Heart right ventricle (tissue), 16 donors: ENCODE results near the gene NMUR1. TPM values are rescaled to one million over a fixed set of nuclear protein-coding genes. Genes with fewer than 3 reads are reported as not detected.
"Not testable (repeated sequence)": the region's sequence is repeated elsewhere in the genome, so short reads cannot be mapped to it uniquely, and the experiment has no call there.

Experiments used
- ATAC-seq, 8 donors: fragments of 200-7000 bp; cut with Tn5 transposase; one replicate each; pipeline ENCODE4 v1.9.1; 2020; ENCODE audit warnings: mild to moderate bottlenecking in 8 of 8, moderate library complexity in 8 of 8, moderate number of reproducible peaks in 1 of 8
- DNase-seq, 2 donors: peaks; one replicate each; pipeline ENCODE4 v3.0.0-alpha.2; 2020
- H3K27ac ChIP-seq, 10 donors: fragments of 200-600 bp; sonication (generic) in 2 of 10; one replicate each; pipeline versions ENCODE4 v1.5.0 to v1.8.0; 2020 to 2022; ENCODE audit warnings: mild to moderate bottlenecking in 3 of 10
- H3K27me3 ChIP-seq, 7 donors: fragments of 200-600 bp; one replicate each; pipeline ENCODE4 v1.8.0; 2021 to 2022; ENCODE audit warnings: mild to moderate bottlenecking in 2 of 7
- H3K36me3 ChIP-seq, 9 donors: fragments of 200-600 bp; sonication (generic) in 1 of 9; one replicate each; pipeline versions ENCODE4 v1.5.0 to v1.8.0; 2020 to 2022; ENCODE audit warnings: mild to moderate bottlenecking in 2 of 9
- H3K4me1 ChIP-seq, 9 donors: fragments of 200-600 bp; sonication (generic) in 1 of 9; one replicate each; pipeline versions ENCODE4 v1.5.0 to v1.8.0; 2020 to 2022; ENCODE audit warnings: mild to moderate bottlenecking in 4 of 9
- H3K4me3 ChIP-seq, 10 donors: fragments of 200-600 bp; sonication (generic) in 2 of 10; one replicate each; pipeline versions ENCODE4 v1.5.0 to v1.8.0; 2020 to 2022; ENCODE audit warnings: mild to moderate bottlenecking in 7 of 10, moderate library complexity in 2 of 10
- H3K9me3 ChIP-seq, 11 donors: fragments of 200-600 bp in 10 of 11; sonication (generic) in 2 of 11; one replicate each; pipeline versions ENCODE4 v1.5.0 to v1.8.0; 2013 to 2022; ENCODE audit warnings: mild to moderate bottlenecking in 2 of 11, control low read depth in 1 of 11, moderate library complexity in 1 of 11
- WGBS, 2 donors: extraction: QIAGEN DNeasy Blood & Tissue Kit; methylation state at CpG; one replicate each; pipeline ENCODE4 v1.1.7; 2013; ENCODE audit warnings: inconsistent platforms in 1 of 2; 5-methylcytosine and 5-hydroxymethylcytosine counted together
- intact Hi-C, 10 donors: fragments of 100-400 bp; cut with DNase I; formaldehyde crosslinking; loops; one replicate each; pipeline versions ENCODE4 v1.11.1 to v1.14.2; 2022
- long read RNA-seq, 3 donors: library from polyadenylated mRNA; unstranded; transcript quantifications; one replicate each; pipeline ENCODE4 v2.0.0, GENCODE V29; 2020 to 2021
- polyA plus RNA-seq, 2 donors: library from polyadenylated mRNA; stranded (reverse); fragments of 200-250 nt; gene quantifications; one replicate each; pipeline ENCODE4 v1.2.3, GENCODE V29; 2013
- total RNA-seq, 10 donors: library from RNA; stranded (reverse); fragmentation: NEBNext Ultra II Directional in 3 of 10; extraction: Animal tissue kit (Norgen Biotek cat#: 25700) in 3 of 10; gene quantifications; one replicate each; pipeline versions ENCODE4 v1.2.1 to v1.2.4, GENCODE V29; 2021 to 2023
- TF ChIP-seq, protein P1 (sequence below), 9 donors: fragments of 200-600 bp; sonication (generic) in 2 of 9; IDR thresholded peaks; one replicate each; pipeline versions ENCODE4 v1.5.0 to v1.8.0; 2021 to 2022; ENCODE audit warnings: antibody characterized with exemption in 9 of 9, mild to moderate bottlenecking in 5 of 9, moderate library complexity in 1 of 9
- donor health status: Arrhythmogenic right ventricular cardiomyopathy.
- donor health status: ischemic (EF 13 %, LVEDD 7.1; RV severe dilation, severe dysfunction).
- donor health status: healthy with polysubstance abuse.
- donor health status: DM: no; HTN: yes; CAD: no.
- donor health status: DM: no; HTN: no; CAD: no.
- donor health status: ischemic (EF 25% LVEDD 6.9; RV normal size, moderate dysfunction).
- donor health status: ischemic (EF 25% LVEDD 5.7; RV mildly dilated, moderate dysfunction).
- donor health status: healthy.
- donor health status: DM: yes; HTN: yes; CAD: no.
- donor health status: Ischemic cardiomyopathy.
- donor health status: ischemic (EF 35%, LVEDD 5.7; RV mildly dilated, moderate dysfunction).
- donor health status: nonischemic (EF 11% LVEDD 7.7; RV severe dilation, severe dysfunction).
- donor health status: DM: yes; HTN: yes; CAD: no.
- donor health status: PGD.
- donor health status: ischemic (EF 29% LVEDD 5.4; RV normal size, mild dysfunction).
- donor health status: nonischemic (EF 23%, LVEDD 6.1; RV moderate dilation, normal function).

Gene NMUR1, protein sequence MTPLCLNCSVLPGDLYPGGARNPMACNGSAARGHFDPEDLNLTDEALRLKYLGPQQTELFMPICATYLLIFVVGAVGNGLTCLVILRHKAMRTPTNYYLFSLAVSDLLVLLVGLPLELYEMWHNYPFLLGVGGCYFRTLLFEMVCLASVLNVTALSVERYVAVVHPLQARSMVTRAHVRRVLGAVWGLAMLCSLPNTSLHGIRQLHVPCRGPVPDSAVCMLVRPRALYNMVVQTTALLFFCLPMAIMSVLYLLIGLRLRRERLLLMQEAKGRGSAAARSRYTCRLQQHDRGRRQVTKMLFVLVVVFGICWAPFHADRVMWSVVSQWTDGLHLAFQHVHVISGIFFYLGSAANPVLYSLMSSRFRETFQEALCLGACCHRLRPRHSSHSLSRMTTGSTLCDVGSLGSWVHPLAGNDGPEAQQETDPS
- under 1 TPM in 9 of 10 donors, not detected in 1; 0.21 to 0.82 (median 0.35) TPM for total RNA-seq
- polyA plus RNA-seq: under 1 TPM; 0.10 to 0.37 TPM
- long read RNA-seq, donor 1, partial matches to known transcripts: 0 of 2 reads
- long read RNA-seq, donor 1, other reads (novel, unspliced or antisense): 2 of 2 reads
- long read RNA-seq, donor 2, partial matches to known transcripts: 1 of 3 reads
- long read RNA-seq, donor 2, other reads (novel, unspliced or antisense): 0 of 3 reads
- long read RNA-seq, donor 3: 0 reads

DNA sequence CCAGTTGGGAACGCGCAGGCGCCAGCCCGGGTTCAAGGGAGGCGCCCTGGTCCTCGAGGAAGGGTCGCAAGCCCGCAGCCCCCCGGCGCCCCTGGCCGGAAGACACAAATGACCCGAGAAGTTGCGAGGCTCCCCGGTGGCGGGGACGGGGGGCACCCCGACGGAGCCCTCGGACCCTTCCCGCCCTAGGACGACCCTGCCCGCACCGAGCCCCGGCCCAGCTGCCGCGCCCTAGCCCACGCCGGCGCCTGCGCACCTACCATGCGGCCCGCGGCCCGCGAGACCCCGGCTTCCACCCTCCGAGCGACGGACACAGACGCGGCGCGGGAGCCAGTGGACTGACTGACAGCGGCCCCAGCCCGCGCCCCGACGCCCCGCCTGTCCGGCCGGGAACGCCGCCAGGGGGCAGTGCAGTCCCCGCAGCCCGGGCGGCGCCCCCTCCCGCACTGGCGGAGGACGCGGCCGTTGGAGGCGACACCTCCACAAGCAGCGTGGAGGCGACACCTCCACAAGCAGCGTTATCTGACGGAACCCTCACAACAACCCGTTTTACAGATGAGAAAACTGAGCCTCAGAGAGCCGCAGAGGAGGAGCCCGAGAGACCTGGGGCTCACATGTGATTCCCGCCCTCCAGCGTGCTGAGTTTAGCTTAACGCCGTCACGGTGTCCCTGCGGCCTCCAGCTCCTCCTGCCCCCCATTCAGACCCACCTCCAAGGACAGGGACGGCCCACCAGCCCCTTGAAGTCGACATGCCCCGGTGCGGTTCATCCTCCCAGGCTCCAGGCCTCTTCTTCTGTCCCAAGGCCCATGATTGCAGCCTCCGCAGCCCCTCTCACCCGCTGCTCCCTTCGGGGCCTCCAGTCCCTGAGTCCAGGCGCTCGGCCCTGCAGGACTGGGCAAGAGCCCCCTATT lies at the start of gene NMUR1:
TSS of gene NMUR1 (minus strand) at position 347 of the 913 bp plus-strand sequence. CDS start at position 263, 84 bp downstream.
- 15 to 24% methylated on average over 61 to 85 of the region's 85 CpGs for WGBS, 2 donors
- Histone ChIP-seq H3K27me3 (peaks cover 0 to 81% (median 13%) of the 10 kb centered on the region in 7 donors), H3K36me3 (no peaks in the 10 kb centered on the region), H3K27ac (peak within 1 kb of the TSS in 1 of 10 donors; percentile 50), H3K9me3 (no peaks in the 10 kb centered on the region), H3K4me3 (peak within 1 kb of the TSS in 9 of 10 donors; percentile 28 to 57 (median 43)), H3K4me1 (peaks cover 0 to 13% (median 3%) of the 10 kb centered on the region in 9 donors)
- TF ChIP-seq, protein P1, sequence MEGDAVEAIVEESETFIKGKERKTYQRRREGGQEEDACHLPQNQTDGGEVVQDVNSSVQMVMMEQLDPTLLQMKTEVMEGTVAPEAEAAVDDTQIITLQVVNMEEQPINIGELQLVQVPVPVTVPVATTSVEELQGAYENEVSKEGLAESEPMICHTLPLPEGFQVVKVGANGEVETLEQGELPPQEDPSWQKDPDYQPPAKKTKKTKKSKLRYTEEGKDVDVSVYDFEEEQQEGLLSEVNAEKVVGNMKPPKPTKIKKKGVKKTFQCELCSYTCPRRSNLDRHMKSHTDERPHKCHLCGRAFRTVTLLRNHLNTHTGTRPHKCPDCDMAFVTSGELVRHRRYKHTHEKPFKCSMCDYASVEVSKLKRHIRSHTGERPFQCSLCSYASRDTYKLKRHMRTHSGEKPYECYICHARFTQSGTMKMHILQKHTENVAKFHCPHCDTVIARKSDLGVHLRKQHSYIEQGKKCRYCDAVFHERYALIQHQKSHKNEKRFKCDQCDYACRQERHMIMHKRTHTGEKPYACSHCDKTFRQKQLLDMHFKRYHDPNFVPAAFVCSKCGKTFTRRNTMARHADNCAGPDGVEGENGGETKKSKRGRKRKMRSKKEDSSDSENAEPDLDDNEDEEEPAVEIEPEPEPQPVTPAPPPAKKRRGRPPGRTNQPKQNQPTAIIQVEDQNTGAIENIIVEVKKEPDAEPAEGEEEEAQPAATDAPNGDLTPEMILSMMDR (IDR thresholded peaks at IDR 0.05): peak; percentile 73 to 94 (median 85)
- ATAC-seq (peak; percentile 55 to 85 (median 76)), DNase-seq (peak; percentile 47 to 74)
- intact Hi-C loops: loop anchor here in 4 of 10 donors (1.0 to 2.0 kb wide), 3 partner anchors 26 to 28 kb away; no protein-coding TSS in a partner anchor

DNA sequence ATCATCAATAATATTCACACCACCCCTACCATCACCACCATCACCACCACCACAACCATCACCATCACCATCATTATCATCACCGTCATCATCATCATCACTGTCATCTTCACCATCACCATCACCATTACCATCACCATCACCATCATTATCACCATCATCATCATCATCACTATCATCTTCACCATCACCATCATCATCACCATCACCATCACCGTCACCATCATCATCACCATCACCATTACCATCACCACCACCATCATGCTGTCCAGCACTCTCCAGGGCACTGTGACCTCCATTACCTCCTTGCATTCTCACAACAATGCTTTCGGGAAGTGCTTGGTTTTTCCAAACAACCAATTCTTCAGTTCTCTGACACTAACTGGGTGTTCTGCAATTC lies 49.3 kb upstream of the NMUR1 start:
- intact Hi-C loops: no loop called here
- ATAC-seq: no peak
- Histone ChIP-seq H3K36me3 (no peaks in the 10 kb centered on the region), H3K27ac (no peak overlapping the region), H3K27me3 (no peaks in the 10 kb centered on the region), H3K4me1 (no peaks in the 10 kb centered on the region), H3K9me3 (no peaks in the 10 kb centered on the region), H3K4me3 (no peak overlapping the region)
- WGBS, 2 donors: 94 to 96% methylated on average over 3 of the region's 3 CpGs
- no peak for DNase-seq
- TF ChIP-seq, protein P1 (IDR thresholded peaks at IDR 0.05): no peak

DNA sequence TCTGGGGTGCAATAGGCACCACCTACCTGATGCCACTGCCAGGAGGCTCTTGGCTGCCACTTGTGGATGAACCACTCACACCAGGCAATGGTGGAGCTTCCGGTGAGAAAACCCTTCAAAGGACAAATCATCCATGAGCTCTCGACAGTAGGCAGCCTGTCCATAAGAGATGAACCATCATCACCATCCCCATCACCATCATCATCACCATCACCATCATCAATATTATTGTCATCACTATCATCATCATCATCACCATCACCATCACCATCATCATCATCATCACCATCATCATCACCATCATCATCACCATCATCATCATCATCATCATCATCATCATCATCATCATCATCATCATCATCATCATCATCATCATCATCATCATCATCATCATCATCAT lies 48.4 kb upstream of the NMUR1 start:
- H3K36me3 ChIP-seq, H3K9me3 ChIP-seq, H3K4me1 ChIP-seq, intact Hi-C loops, H3K27ac ChIP-seq, H3K27me3 ChIP-seq, H3K4me3 ChIP-seq, DNase-seq, ATAC-seq: not testable (repeated sequence)
- WGBS, 2 donors: 96% methylated on average over 2 of the region's 2 CpGs

DNA sequence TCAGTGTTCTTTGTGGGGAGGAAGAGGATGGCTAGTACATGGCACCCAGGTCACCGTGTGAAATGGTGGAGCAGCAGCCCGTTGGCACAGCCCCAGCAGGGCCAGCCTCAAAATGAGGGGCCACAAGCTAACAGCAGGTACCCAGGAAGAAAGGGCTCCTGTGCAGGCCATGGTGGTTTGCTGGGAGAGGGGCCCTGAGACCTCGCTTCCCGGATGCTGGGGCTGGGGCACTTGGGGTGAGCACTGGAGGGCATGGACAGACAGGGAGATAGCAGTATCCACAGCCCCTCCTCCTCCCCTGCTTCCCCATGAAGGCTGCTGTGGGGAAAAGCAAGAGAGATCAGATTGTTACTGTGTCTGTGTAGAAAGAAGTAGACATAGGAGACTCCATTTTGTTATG lies 46.2 kb upstream of the NMUR1 start:
- TF ChIP-seq, protein P1 (IDR thresholded peaks at IDR 0.05): no peak
- Histone ChIP-seq H3K36me3 (no peaks in the 10 kb centered on the region), H3K27me3 (no peaks in the 10 kb centered on the region), H3K4me1 (no peaks in the 10 kb centered on the region), H3K4me3 (no peak overlapping the region), H3K9me3 (no peaks in the 10 kb centered on the region), H3K27ac (no peak overlapping the region)
- 84 to 85% methylated on average over 4 of the region's 4 CpGs for WGBS, 2 donors
- ATAC-seq: no peak
- no peak for DNase-seq
- intact Hi-C loops: no loop called here
